B cell (primary cell): ENCODE data around the gene PCDHA9. TPM values are rescaled to one million over a fixed set of nuclear protein-coding genes. Genes with fewer than 3 reads are reported as not detected.

Source experiments
- ATAC-seq: fragments of 200-7000 bp; cut with Tn5 transposase; one replicate; pipeline ENCODE4 v1.10.0; 2021; ENCODE audit warnings: low read depth, mild to moderate bottlenecking, moderate number of reproducible peaks, moderate library complexity
- CTCF ChIA-PET: fragments of 350-600 bp; sonication (Branson Sonifier 250); formaldehyde crosslinking; loops from one replicate; lab custom pipeline; 2021; ENCODE audit warnings: antibody characterized with exemption, inconsistent platforms; lab: Charles Lee
- POLR2A ChIA-PET: fragments of 350-600 bp; sonication (Branson Sonifier 250); formaldehyde crosslinking; loops from one replicate; lab custom pipeline; 2021; ENCODE audit warnings: antibody characterized with exemption; lab: Charles Lee
- DNase-seq: peaks from one replicate; pipeline ENCODE4 v3.0.0; 2013
- H2AFZ ChIP-seq: 2 replicates; pipeline ENCODE4 v1.6.1; 2012; ENCODE audit warnings: mild to moderate bottlenecking, low read depth, low read length; ENCODE audit not compliant: insufficient read depth, poor library complexity, severe bottlenecking
- H3K27ac ChIP-seq, 2 donors: 1 replicate in 1 of 2; 2 replicates in 1 of 2; pipeline ENCODE4 v1.5.1; 2012 to 2013; ENCODE audit warnings: low read length in 2 of 2, mild to moderate bottlenecking in 2 of 2, moderate library complexity in 1 of 2
- H3K27me3 ChIP-seq, 4 experiments: fragments of 200-600 bp in 1 of 4; sonication (generic) in 1 of 4; replicated peaks in 1 of 4; 1 replicate in 2 of 4; 2 replicates in 2 of 4; pipeline versions ENCODE4 v1.6.1 to v1.7.0; 2013 to 2016; ENCODE audit warnings: low read length in 3 of 4, mild to moderate bottlenecking in 2 of 4, mixed read lengths in 1 of 4, moderate library complexity in 1 of 4; ENCODE audit not compliant: insufficient read depth in 4 of 4, control insufficient read depth in 3 of 4; ENCODE audit errors: control extremely low read depth in 1 of 4
- H3K36me3 ChIP-seq, 2 experiments: replicated peaks in 1 of 2; 1 replicate in 1 of 2; 2 replicates in 1 of 2; pipeline versions ENCODE4 v1.6.1 to v1.7.1; 2013; ENCODE audit warnings: low read length in 1 of 2; ENCODE audit not compliant: insufficient read depth in 2 of 2, control insufficient read depth in 1 of 2; ENCODE audit errors: control extremely low read depth in 1 of 2, extremely low read depth in 1 of 2
- H3K4me1 ChIP-seq, 2 donors: fragments of 200-600 bp in 1 of 2; sonication (generic) in 1 of 2; 1 replicate in 1 of 2; 2 replicates in 1 of 2; pipeline versions ENCODE4 v1.5.1 to v1.6.1; 2013 to 2017; ENCODE audit warnings: low read length in 2 of 2; ENCODE audit not compliant: control insufficient read depth in 2 of 2, insufficient read depth in 2 of 2
- H3K4me2 ChIP-seq: replicated peaks from 2 replicates; pipeline ENCODE3; 2012; ENCODE audit warnings: mild to moderate bottlenecking, low read depth, low read length; ENCODE audit not compliant: poor library complexity, severe bottlenecking
- H3K4me3 ChIP-seq, 5 experiments: fragments of 200-600 bp in 1 of 5; sonication (generic) in 1 of 5; 1 replicate in 3 of 5; 2 replicates in 2 of 5; pipeline versions ENCODE4 v1.5.1 to v1.7.0; 2011 to 2016; ENCODE audit warnings: low read length in 4 of 5, mild to moderate bottlenecking in 4 of 5, low read depth in 2 of 5, control low read depth in 1 of 5, moderate library complexity in 1 of 5; ENCODE audit not compliant: insufficient read depth in 1 of 5; ENCODE audit errors: control extremely low read depth in 1 of 5, extremely low read depth in 1 of 5
- H3K79me2 ChIP-seq: fragments of 200-600 bp; sonication (generic); one replicate; pipeline ENCODE4 v1.6.0; 2016; ENCODE audit warnings: low read length; ENCODE audit not compliant: control insufficient read depth, insufficient read depth
- H3K9ac ChIP-seq: fragments of 200-600 bp; sonication (generic); 2 replicates; pipeline ENCODE4 v1.6.1; 2017; ENCODE audit warnings: mild to moderate bottlenecking, low read length, moderate library complexity
- H3K9me3 ChIP-seq, 3 donors: one replicate each; pipeline versions ENCODE4 v1.6.1 to v1.7.1; 2013; ENCODE audit warnings: low read length in 2 of 3; ENCODE audit not compliant: control insufficient read depth in 2 of 3, insufficient read depth in 1 of 3; ENCODE audit errors: control extremely low read depth in 1 of 3
- H4K20me1 ChIP-seq: 2 replicates; pipeline ENCODE4 v1.6.0; 2012; ENCODE audit warnings: mild to moderate bottlenecking, low read length; ENCODE audit not compliant: insufficient read depth, control insufficient read depth, poor library complexity, severe bottlenecking
- H3K27ac Mint-ChIP-seq: one replicate; pipeline ENCODE4 v1.8.0; 2021; ENCODE audit warnings: mixed read lengths
- H3K27me3 Mint-ChIP-seq: one replicate; pipeline ENCODE4 v1.8.0; 2021; ENCODE audit warnings: mixed read lengths
- H3K4me1 Mint-ChIP-seq: one replicate; pipeline ENCODE4 v1.8.0; 2021; ENCODE audit warnings: mixed read lengths
- H3K4me3 Mint-ChIP-seq: one replicate; pipeline ENCODE4 v1.8.0; 2021; ENCODE audit warnings: mixed read lengths
- H3K9me3 Mint-ChIP-seq: one replicate; pipeline ENCODE4 v1.8.0; 2022; ENCODE audit warnings: mixed read lengths; ENCODE audit not compliant: insufficient read depth
- EZH2 ChIP-seq: IDR thresholded peaks from 2 replicates; pipeline ENCODE4 v1.6.1; 2012; ENCODE audit warnings: borderline replicate concordance, low read depth, mild to moderate bottlenecking, moderate library complexity, low read length; ENCODE audit not compliant: insufficient read depth, poor library complexity, severe bottlenecking
- WGBS: methylation state at CpG from one replicate; pipeline ENCODE4 v1.1.5; 2013; ENCODE audit warnings: missing lambda C conversion rate; ENCODE audit not compliant: insufficient coverage; 5-methylcytosine and 5-hydroxymethylcytosine counted together
- intact Hi-C: fragments of 100-400 bp; cut with micrococcal nuclease; formaldehyde crosslinking; loops from one replicate; pipeline ENCODE4 v1.10.0; 2022
- polyA plus RNA-seq: library from polyadenylated mRNA; depleted of rRNA; stranded (reverse); fragments of >200 nt; gene quantifications from 2 replicates; pipeline ENCODE4 v1.2.3, GENCODE V29; 2012
- total RNA-seq, 2 donors: library from RNA; stranded (reverse); fragments of 120-200 nt in 1 of 2; gene quantifications; 1 replicate in 1 of 2; 2 replicates in 1 of 2; pipeline versions ENCODE4 v1.2.3 to v1.2.4, GENCODE V29; 2013 to 2022
- TF ChIP-seq, protein P1 (sequence below): fragments of 200-600 bp; IDR thresholded peaks from one replicate; pipeline ENCODE4 v1.8.0; 2022; ENCODE audit warnings: antibody characterized with exemption, mild to moderate bottlenecking

PCDHA9 gene
- total and polyA plus RNA-seq, 2 donors (not counting 1 experiment from before 2014, with no cell fraction given) = not detected

DNA sequence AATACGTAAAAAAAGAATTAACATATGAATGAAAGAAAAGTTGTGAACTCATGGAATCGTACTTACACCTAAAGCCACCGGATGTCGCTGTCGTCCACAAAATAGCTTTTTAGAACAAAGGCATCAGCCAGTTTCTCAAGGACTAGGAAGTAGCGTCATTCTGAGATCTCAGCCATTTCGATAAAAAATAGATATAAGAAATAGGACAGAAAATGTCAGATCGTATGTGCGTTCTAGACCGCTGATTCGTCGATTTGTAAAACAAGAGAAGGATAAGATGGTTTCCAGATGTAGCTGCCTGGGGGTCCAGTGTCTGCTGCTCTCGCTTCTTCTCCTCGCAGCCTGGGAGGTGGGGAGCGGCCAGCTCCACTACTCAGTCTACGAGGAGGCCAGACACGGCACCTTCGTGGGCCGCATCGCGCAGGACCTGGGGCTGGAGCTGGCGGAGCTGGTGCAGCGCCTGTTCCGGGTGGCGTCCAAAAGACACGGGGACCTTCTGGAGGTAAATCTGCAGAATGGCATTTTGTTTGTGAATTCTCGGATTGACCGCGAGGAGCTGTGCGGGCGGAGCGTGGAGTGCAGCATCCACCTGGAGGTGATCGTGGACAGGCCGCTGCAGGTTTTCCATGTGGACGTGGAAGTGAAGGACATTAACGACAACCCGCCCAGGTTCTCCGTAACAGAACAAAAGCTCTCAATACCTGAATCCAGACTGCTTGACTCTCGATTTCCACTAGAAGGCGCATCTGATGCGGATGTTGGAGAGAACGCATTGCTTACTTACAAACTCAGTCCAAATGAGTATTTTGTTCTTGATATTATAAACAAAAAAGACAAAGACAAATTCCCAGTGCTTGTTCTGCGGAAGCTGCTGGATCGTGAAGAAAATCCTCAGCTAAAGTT is 7.8 kb downstream of the PCDHA9 start, which contains the start of gene PCDHA10:
PCDHA10 (plus strand) TSS at position 126 of the 903 bp plus-strand sequence; CDS start at position 278, 152 bp downstream.
- H3K4me1 Mint-ChIP-seq = no peaks in the 10 kb centered on the region
- H2AFZ ChIP-seq = no peak within 1 kb of the TSS
- CTCF ChIA-PET = no interaction called here

More for the DNA sequence above, 7.8 kb downstream of the PCDHA9 start, which contains the start of gene PCDHA10:
- H3K27me3 Mint-ChIP-seq = peaks cover 2% of the 10 kb centered on the region
- intact Hi-C loops = no loop called here
- Histone ChIP-seq H3K9me3 (peaks cover 1 to 25% (median 9%) of the 10 kb centered on the region in 3 donors), H3K4me3 (no peak within 1 kb of the TSS), H3K9ac (no peak within 1 kb of the TSS), H3K27ac (no peak within 1 kb of the TSS), H3K4me1 (no peaks in the 10 kb centered on the region), H4K20me1 (no peaks in the 10 kb centered on the region), H3K4me2 (no peak within 1 kb of the TSS), H3K36me3 (no peaks in the 10 kb centered on the region), H3K79me2 (no peaks in the 10 kb centered on the region), H3K27me3 (peaks cover 0 to 12% (median 5%) of the 10 kb centered on the region in 4 experiments)
- WGBS = 45% methylated on average over 25 of the region's 44 CpGs
- no peak for ATAC-seq
- DNase-seq = no peak
- POLR2A ChIA-PET = no interaction called here
- TF ChIP-seq, protein P1, sequence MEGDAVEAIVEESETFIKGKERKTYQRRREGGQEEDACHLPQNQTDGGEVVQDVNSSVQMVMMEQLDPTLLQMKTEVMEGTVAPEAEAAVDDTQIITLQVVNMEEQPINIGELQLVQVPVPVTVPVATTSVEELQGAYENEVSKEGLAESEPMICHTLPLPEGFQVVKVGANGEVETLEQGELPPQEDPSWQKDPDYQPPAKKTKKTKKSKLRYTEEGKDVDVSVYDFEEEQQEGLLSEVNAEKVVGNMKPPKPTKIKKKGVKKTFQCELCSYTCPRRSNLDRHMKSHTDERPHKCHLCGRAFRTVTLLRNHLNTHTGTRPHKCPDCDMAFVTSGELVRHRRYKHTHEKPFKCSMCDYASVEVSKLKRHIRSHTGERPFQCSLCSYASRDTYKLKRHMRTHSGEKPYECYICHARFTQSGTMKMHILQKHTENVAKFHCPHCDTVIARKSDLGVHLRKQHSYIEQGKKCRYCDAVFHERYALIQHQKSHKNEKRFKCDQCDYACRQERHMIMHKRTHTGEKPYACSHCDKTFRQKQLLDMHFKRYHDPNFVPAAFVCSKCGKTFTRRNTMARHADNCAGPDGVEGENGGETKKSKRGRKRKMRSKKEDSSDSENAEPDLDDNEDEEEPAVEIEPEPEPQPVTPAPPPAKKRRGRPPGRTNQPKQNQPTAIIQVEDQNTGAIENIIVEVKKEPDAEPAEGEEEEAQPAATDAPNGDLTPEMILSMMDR = no peak
- TF ChIP-seq EZH2 = no peak
- no peaks in the 10 kb centered on the region for H3K9me3 Mint-ChIP-seq
- H3K27ac Mint-ChIP-seq = no peak within 1 kb of the TSS
- H3K4me3 Mint-ChIP-seq = no peak within 1 kb of the TSS
